OCI-LY1 (cell line): ENCODE measurements around the gene FAM20C.

ENCODE experiments used
- H2AFZ ChIP-seq: fragments of 200-600 bp; sonication (generic), shearing (Covaris generic); 2 replicates; pipeline ENCODE4 v1.6.0; 2014; ENCODE audit warnings: antibody characterized with exemption, mild to moderate bottlenecking, low read length
- H3F3A ChIP-seq: fragments of 200-600 bp; sonication (generic), shearing (Covaris generic); 2 replicates; pipeline ENCODE4 v1.6.0; 2014; ENCODE audit warnings: mild to moderate bottlenecking, antibody characterized with exemption, low read length, moderate library complexity; ENCODE audit not compliant: insufficient read depth
- H3K27ac ChIP-seq: fragments of 200-600 bp; sonication (generic); 2 replicates; pipeline ENCODE4 v1.5.1; 2014; ENCODE audit warnings: low read length, mixed run types, mild to moderate bottlenecking, low read depth; ENCODE audit not compliant: poor library complexity, severe bottlenecking
- H3K27me3 ChIP-seq: fragments of 200-600 bp; sonication (generic); 2 replicates; pipeline ENCODE4 v1.6.0; 2014; ENCODE audit warnings: antibody characterized with exemption, mild to moderate bottlenecking, low read length, moderate library complexity; ENCODE audit not compliant: insufficient read depth
- H3K36me3 ChIP-seq: fragments of 200-600 bp; sonication (generic); 2 replicates; pipeline ENCODE4 v1.6.1; 2014; ENCODE audit warnings: mild to moderate bottlenecking, antibody characterized with exemption, low read length, moderate library complexity, mixed read lengths; ENCODE audit not compliant: insufficient read depth
- H3K4me1 ChIP-seq: fragments of 200-600 bp; sonication (generic); 2 replicates; pipeline ENCODE4 v1.5.1; 2014; ENCODE audit warnings: mild to moderate bottlenecking, low read length, moderate library complexity; ENCODE audit not compliant: insufficient read depth, severe bottlenecking
- H3K4me2 ChIP-seq: fragments of 200-600 bp; sonication (generic), shearing (Covaris generic); 2 replicates; pipeline ENCODE4 v1.6.1; 2014; ENCODE audit warnings: low read length
- H3K4me3 ChIP-seq: fragments of 200-600 bp; sonication (generic); 2 replicates; pipeline ENCODE4 v1.5.1; 2014; ENCODE audit warnings: low read length, low read depth, mild to moderate bottlenecking, mixed read lengths; ENCODE audit not compliant: poor library complexity, severe bottlenecking
- H3K79me2 ChIP-seq: fragments of 200-600 bp; shearing (Covaris generic); 2 replicates; pipeline ENCODE4 v1.6.1; 2016; ENCODE audit warnings: mixed run types, low read length, mixed read lengths; ENCODE audit not compliant: insufficient read depth
- H3K9ac ChIP-seq: fragments of 200-600 bp; sonication (generic), shearing (Covaris generic); 2 replicates; pipeline ENCODE4 v1.6.1; 2014; ENCODE audit warnings: mild to moderate bottlenecking, low read length, mixed read lengths
- H3K9me2 ChIP-seq: fragments of 200-600 bp; sonication (generic), shearing (Covaris generic); 2 replicates; pipeline ENCODE4 v1.6.1; 2014; ENCODE audit warnings: low read depth, mild to moderate bottlenecking, low read length, mixed read lengths
- H3K9me3 ChIP-seq: fragments of 200-600 bp; shearing (Covaris generic); 2 replicates; pipeline ENCODE4 v1.6.1; 2014; ENCODE audit warnings: low read length, mixed read lengths
- H4K20me1 ChIP-seq: fragments of 200-600 bp; sonication (generic), shearing (Covaris generic); 2 replicates; pipeline ENCODE4 v1.6.0; 2016; ENCODE audit warnings: mild to moderate bottlenecking, low read length; ENCODE audit not compliant: insufficient read depth
- EZH2 ChIP-seq: fragments of 200-600 bp; sonication (generic), shearing (Covaris generic); IDR thresholded peaks from 2 replicates; pipeline ENCODE4 v1.8.0; 2017; ENCODE audit warnings: borderline replicate concordance, mixed run types, mild to moderate bottlenecking, antibody characterized with exemption, low read length, moderate library complexity, mixed read lengths
- TF ChIP-seq, protein P1 (sequence below): fragments of 200-600 bp; sonication (generic), shearing (Covaris generic); IDR thresholded peaks from 2 replicates; pipeline ENCODE4 v1.5.1; 2017; ENCODE audit warnings: mild to moderate bottlenecking, antibody characterized with exemption, low read length, moderate library complexity, mixed read lengths

FAM20C gene

DNA sequence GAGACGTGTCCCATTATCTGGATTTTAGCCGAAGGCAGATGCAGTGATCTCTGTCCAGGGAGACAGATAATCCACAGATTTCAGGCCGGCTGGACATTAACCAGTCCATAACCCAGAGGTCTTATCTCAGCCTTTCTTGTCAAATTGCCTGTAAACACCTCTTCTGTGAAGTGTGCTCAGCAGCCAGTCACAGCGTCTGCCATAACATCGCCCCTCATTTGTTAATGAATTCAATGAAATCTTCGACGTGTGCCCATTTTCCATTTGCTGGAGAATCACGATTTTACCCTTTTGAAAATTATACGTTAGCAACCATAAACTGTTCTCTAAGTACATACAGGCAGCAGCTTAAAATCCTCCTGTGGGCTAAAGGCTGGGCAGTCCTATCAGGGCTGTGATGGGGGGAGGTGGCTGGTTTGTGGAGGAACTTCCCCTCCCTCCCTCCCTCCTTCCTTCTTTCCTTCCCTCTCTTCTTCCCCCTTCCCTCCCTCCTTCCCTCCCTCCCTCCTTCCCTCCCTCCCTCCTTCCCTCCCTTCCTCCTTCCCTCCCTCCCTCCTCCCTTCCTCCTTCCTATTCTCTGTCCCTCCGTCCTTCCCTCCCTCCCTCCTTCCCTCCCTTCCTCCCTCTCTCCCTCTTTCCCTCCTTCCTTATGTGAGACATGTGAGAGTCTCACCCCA, 26.6 kb upstream of the FAM20C start:
- Histone ChIP-seq H3K27me3 (no peaks in the 10 kb centered on the region), H3K9me2 (no peaks in the 10 kb centered on the region), H3K79me2 (no peaks in the 10 kb centered on the region), H3K9ac (no peak overlapping the region), H3K27ac (no peak overlapping the region), H3K4me1 (no peaks in the 10 kb centered on the region), H2AFZ (no peak overlapping the region), H3K36me3 (no peaks in the 10 kb centered on the region), H4K20me1 (no peaks in the 10 kb centered on the region), H3K4me2 (no peak overlapping the region), H3F3A (no peaks in the 10 kb centered on the region), H3K4me3 (no peak overlapping the region), H3K9me3 (no peaks in the 10 kb centered on the region)
- TF ChIP-seq, protein P1, sequence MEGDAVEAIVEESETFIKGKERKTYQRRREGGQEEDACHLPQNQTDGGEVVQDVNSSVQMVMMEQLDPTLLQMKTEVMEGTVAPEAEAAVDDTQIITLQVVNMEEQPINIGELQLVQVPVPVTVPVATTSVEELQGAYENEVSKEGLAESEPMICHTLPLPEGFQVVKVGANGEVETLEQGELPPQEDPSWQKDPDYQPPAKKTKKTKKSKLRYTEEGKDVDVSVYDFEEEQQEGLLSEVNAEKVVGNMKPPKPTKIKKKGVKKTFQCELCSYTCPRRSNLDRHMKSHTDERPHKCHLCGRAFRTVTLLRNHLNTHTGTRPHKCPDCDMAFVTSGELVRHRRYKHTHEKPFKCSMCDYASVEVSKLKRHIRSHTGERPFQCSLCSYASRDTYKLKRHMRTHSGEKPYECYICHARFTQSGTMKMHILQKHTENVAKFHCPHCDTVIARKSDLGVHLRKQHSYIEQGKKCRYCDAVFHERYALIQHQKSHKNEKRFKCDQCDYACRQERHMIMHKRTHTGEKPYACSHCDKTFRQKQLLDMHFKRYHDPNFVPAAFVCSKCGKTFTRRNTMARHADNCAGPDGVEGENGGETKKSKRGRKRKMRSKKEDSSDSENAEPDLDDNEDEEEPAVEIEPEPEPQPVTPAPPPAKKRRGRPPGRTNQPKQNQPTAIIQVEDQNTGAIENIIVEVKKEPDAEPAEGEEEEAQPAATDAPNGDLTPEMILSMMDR = no peak
- TF ChIP-seq EZH2 = no peak

DNA sequence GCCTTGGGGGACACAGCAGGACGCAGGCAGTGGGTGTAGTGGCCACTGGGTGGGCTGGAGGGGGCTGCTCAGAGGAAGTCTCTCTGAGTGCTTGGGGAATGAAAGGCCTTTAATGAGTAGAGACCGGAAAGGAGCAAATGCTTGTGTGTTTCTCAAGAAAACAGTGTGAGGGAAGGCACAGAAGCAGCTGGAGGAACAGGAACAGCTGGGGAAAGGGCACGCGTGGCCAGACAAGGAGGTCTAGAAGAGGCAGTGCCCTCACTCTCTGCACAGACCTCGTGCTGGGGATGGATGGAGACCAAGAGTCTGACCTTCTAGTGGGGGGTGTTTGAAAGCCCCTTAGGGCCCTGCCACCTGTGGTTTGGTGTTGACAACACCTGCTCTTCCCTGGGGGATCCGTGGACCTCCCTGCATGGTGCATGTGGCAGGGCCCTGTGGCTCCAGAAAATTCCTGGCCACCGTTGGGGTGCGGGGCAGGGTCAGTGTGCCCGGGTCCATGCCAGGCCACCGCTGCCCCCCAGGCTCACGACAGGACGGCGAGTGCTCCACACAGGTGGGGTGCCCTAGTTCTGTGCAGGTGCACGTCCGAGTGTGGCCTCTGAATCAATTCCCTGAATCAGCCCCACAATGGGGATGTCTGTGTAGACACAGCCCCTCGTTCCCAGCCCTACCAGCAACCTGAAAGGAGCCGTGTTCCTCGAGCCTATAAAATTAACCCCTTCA, 25.9 kb upstream of the FAM20C start:
- Histone ChIP-seq H3K79me2 (no peaks in the 10 kb centered on the region), H3K9ac (no peak overlapping the region), H3K27me3 (no peaks in the 10 kb centered on the region), H3K4me2 (no peak overlapping the region), H3K4me3 (no peak overlapping the region), H3K4me1 (no peaks in the 10 kb centered on the region), H3F3A (no peaks in the 10 kb centered on the region), H4K20me1 (no peaks in the 10 kb centered on the region), H3K9me3 (no peaks in the 10 kb centered on the region), H3K36me3 (no peaks in the 10 kb centered on the region), H3K27ac (no peak overlapping the region), H2AFZ (no peak overlapping the region), H3K9me2 (no peaks in the 10 kb centered on the region)
- no peak for TF ChIP-seq EZH2
- TF ChIP-seq, protein P1 = no peak

DNA sequence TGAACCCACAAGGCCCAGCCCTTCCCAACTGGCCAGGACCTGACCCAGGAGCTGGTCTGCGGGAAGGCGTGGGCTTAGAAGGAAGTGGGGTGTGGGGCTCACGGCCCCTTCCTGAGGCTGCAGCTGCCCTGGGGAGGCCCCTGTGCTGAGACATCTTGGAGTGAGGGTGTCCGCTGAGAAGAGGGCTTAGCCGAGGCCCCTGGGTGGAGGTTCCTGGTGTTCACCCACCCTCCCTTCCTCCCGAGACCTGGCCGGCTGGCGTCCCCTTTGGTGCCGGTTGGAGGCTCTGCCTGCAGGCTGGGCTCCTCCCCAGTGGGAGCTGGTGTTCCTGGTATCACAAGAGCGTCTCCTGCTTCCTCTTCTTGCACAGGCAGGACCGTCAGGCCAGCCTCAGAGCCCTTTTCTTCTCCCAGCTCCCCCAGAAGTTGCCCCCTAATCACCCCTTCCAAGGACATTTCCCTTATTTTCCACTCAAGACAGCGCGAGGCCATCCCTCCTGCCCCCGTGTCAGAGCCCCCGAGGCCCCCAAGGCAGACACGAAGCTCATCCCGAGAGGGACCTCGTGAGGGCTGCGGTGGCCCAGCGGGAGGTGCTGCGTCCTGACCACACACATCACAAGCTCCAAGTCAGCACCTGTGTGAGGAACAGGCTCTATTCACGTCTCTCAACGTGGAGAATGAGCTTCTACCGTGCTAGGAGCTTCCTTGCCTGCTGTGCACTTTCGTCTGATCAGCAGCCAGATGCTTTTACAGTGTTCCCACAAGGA, 25.1 kb upstream of the FAM20C start:
- H2AFZ ChIP-seq = no peak overlapping the region
- H3F3A ChIP-seq = no peaks in the 10 kb centered on the region
- no peak overlapping the region for H3K27ac ChIP-seq
- H3K9ac ChIP-seq = no peak overlapping the region
- no peaks in the 10 kb centered on the region for H3K9me3 ChIP-seq
- H4K20me1 ChIP-seq = no peaks in the 10 kb centered on the region
- H3K9me2 ChIP-seq = no peaks in the 10 kb centered on the region
- no peak for TF ChIP-seq EZH2
- TF ChIP-seq, protein P1 = no peak
- H3K4me3 ChIP-seq = no peak overlapping the region
- no peaks in the 10 kb centered on the region for H3K4me1 ChIP-seq
- no peaks in the 10 kb centered on the region for H3K36me3 ChIP-seq
- no peaks in the 10 kb centered on the region for H3K79me2 ChIP-seq
- no peaks in the 10 kb centered on the region for H3K27me3 ChIP-seq
- no peak overlapping the region for H3K4me2 ChIP-seq
